ENCODE measurements around the gene MEF2A. TPM values are rescaled to one million over a fixed set of nuclear protein-coding genes. Genes with fewer than 3 reads are reported as not detected.
A peak's percentile ranks its signal among the peaks of the same experiment; 100 is the strongest.

Gene MEF2A
- polyA plus RNA-seq, 3 donors, result 20.3 to 61.8 (median 33.5) TPM

GRCh38 chr15:99633655-99634054 is 67.9 kb downstream of the MEF2A start:
- no peak overlapping the region for H2AFZ ChIP-seq (ENCODE audit: insufficient read depth, low read depth, low read length, poor library complexity, severe bottlenecking)
- Mint-ChIP-seq H3K27ac (no peak overlapping the region), H3K27me3 (ENCODE audit: low read depth in 3 of 3) (no peaks in the 10 kb centered on the region), H3K4me1 (peaks cover 38% of the 10 kb centered on the region), H3K36me3 (peaks cover 52 to 61% of the 10 kb centered on the region in 2 donors), H3K4me3 (no peak overlapping the region), H3K9me3 (peaks cover 3 to 13% (median 7%) of the 10 kb centered on the region in 7 donors)
- H3K27me3 ChIP-seq (ENCODE audit: control insufficient read depth in 2 of 2, insufficient read depth in 2 of 2, low read length in 2 of 2), result no peaks in the 10 kb centered on the region
- peak overlapping the region in 1 of 2 donors; percentile 2 for H3K27ac ChIP-seq (ENCODE audit: low read depth in 1 of 2, low read length in 2 of 2)
- H3K4me2 ChIP-seq (replicated peaks; ENCODE audit: extremely low read depth, low read length, poor library complexity, severe bottlenecking), result no peak overlapping the region
- peaks cover 29 to 40% of the 10 kb centered on the region in 2 donors for H3K4me1 ChIP-seq (ENCODE audit: control insufficient read depth in 1 of 2, insufficient read depth in 2 of 2, low read length in 2 of 2)
- no peaks in the 10 kb centered on the region for H3K9me3 ChIP-seq (replicated peaks in 1 of 2; ENCODE audit: control insufficient read depth in 1 of 2, insufficient read depth in 1 of 2, low read length in 2 of 2)
- no peak for DNase-seq
- no peak overlapping the region for H3K9ac ChIP-seq (ENCODE audit: insufficient read depth, low read length, poor library complexity, severe bottlenecking)
- peaks cover 12% of the 10 kb centered on the region for H4K20me1 ChIP-seq (ENCODE audit: insufficient read depth, low read length)
- H3K36me3 ChIP-seq (replicated peaks in 1 of 2; ENCODE audit: control insufficient read depth in 1 of 2, insufficient read depth in 2 of 2, low read length in 2 of 2), result peaks cover 6 to 34% of the 10 kb centered on the region in 2 donors
- peaks cover 90% of the 10 kb centered on the region for H3K79me2 ChIP-seq (ENCODE audit: insufficient read depth, low read length)
- no peak overlapping the region for H3K4me3 ChIP-seq (replicated peaks in 1 of 3; ENCODE audit: low read depth in 2 of 3, low read length in 3 of 3)
- no peak for TF ChIP-seq CTCF (IDR thresholded peaks at IDR 0.05)
- no CpG with 5 or more reads among the region's 2 CpGs for WGBS (ENCODE audit: insufficient coverage)
- intact Hi-C loops (cut with micrococcal nuclease), result loop anchor here in 1 of 2 donors (5.0 kb wide), 2 partner anchors 66 to 206 kb away; partner anchors contain the start of gene MEF2A

- Histone ChIP-seq H3K79me2 (ENCODE audit: insufficient read depth, low read length) (peaks cover 89% of the 10 kb centered on the region), H3K9ac (ENCODE audit: insufficient read depth, low read length, poor library complexity, severe bottlenecking) (no peak overlapping the region), H4K20me1 (ENCODE audit: insufficient read depth, low read length) (peaks cover 21% of the 10 kb centered on the region), H3K27me3 (ENCODE audit: control insufficient read depth in 2 of 2, insufficient read depth in 2 of 2, low read length in 2 of 2) (no peaks in the 10 kb centered on the region), H3K9me3 (replicated peaks in 1 of 2; ENCODE audit: control insufficient read depth in 1 of 2, insufficient read depth in 1 of 2, low read length in 2 of 2) (no peaks in the 10 kb centered on the region), H2AFZ (ENCODE audit: insufficient read depth, low read depth, low read length, poor library complexity, severe bottlenecking) (no peak overlapping the region), H3K4me2 (replicated peaks; ENCODE audit: extremely low read depth, low read length, poor library complexity, severe bottlenecking) (no peak overlapping the region), H3K4me1 (ENCODE audit: control insufficient read depth in 1 of 2, insufficient read depth in 2 of 2, low read length in 2 of 2) (peaks cover 26 to 33% of the 10 kb centered on the region in 2 donors), H3K36me3 (replicated peaks in 1 of 2; ENCODE audit: control insufficient read depth in 1 of 2, insufficient read depth in 2 of 2, low read length in 2 of 2) (peaks cover 6 to 34% of the 10 kb centered on the region in 2 donors), H3K4me3 (replicated peaks in 1 of 3; ENCODE audit: low read depth in 2 of 3, low read length in 3 of 3) (no peak overlapping the region), H3K27ac (ENCODE audit: low read depth in 1 of 2, low read length in 2 of 2) (no peak overlapping the region)
- Mint-ChIP-seq H3K9me3 (peaks cover 3 to 13% (median 7%) of the 10 kb centered on the region in 7 donors), H3K4me1 (peaks cover 32% of the 10 kb centered on the region), H3K4me3 (no peak overlapping the region), H3K36me3 (peaks cover 48 to 54% of the 10 kb centered on the region in 2 donors), H3K27me3 (ENCODE audit: low read depth in 3 of 3) (no peaks in the 10 kb centered on the region), H3K27ac (peak overlapping the region in 2 of 7 donors; percentile 4 to 26)
- 100% methylated on average over 2 of the region's 3 CpGs for WGBS (ENCODE audit: insufficient coverage)
- no peak for DNase-seq
- intact Hi-C loops (cut with micrococcal nuclease), result loop anchor here in 1 of 2 donors (5.0 kb wide), 2 partner anchors 67 to 207 kb away; partner anchors contain the start of gene MEF2A
- no peak for TF ChIP-seq CTCF (IDR thresholded peaks at IDR 0.05)
Observed at GRCh38 chr15:99634576-99634975, 68.8 kb downstream of the MEF2A start.
